ENCODE results near the gene TP63. TPM values are rescaled to one million over a fixed set of nuclear protein-coding genes. Genes with fewer than 3 reads are reported as not detected.

TP63 gene
- total RNA-seq, 2 donors from 2014 or later, result not detected

DNA sequence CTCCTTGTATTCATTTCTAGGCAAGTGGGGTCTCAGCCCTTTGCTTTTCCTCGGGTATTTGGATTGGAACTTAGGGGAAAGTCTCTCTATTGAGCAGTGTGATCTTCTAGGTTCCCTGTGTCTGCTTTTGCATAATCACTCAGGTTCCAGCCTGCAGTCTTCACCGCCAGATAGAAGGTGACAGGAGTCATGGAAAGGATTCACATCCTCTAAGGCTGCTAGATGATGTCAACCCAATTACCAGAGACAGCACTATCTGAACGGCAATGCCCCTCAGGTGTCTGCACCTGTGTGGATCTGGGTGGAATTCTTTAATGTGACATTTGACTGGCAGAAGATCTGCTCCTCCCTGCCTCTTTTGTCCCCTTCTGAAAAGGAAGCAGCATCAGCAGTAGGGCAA, 311.8 kb downstream of the TP63 start:
- Histone ChIP-seq H3K27ac (peak overlapping the region in 1 of 4 donors; percentile 80), H3K4me1 (peaks cover 21% of the 10 kb centered on the region), H3K27me3 (no peaks in the 10 kb centered on the region), H3K4me3 (no peak overlapping the region), H3K36me3 (replicated peaks in 1 of 2; ENCODE audit: insufficient read depth in 1 of 2, low read depth in 2 of 2) (no peaks in the 10 kb centered on the region), H3K9me3 (no peaks in the 10 kb centered on the region)
- intact Hi-C loops (cut with DNase I), result no loop called here
- 93% methylated on average over 3 of the region's 3 CpGs for WGBS, 2 donors
- TF ChIP-seq POLR2A (IDR thresholded peaks at IDR 0.05), result no peak
- TF ChIP-seq, protein P1, sequence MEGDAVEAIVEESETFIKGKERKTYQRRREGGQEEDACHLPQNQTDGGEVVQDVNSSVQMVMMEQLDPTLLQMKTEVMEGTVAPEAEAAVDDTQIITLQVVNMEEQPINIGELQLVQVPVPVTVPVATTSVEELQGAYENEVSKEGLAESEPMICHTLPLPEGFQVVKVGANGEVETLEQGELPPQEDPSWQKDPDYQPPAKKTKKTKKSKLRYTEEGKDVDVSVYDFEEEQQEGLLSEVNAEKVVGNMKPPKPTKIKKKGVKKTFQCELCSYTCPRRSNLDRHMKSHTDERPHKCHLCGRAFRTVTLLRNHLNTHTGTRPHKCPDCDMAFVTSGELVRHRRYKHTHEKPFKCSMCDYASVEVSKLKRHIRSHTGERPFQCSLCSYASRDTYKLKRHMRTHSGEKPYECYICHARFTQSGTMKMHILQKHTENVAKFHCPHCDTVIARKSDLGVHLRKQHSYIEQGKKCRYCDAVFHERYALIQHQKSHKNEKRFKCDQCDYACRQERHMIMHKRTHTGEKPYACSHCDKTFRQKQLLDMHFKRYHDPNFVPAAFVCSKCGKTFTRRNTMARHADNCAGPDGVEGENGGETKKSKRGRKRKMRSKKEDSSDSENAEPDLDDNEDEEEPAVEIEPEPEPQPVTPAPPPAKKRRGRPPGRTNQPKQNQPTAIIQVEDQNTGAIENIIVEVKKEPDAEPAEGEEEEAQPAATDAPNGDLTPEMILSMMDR (IDR thresholded peaks at IDR 0.05), result no peak
- DNase-seq (no peak), ATAC-seq (no peak)

DNA sequence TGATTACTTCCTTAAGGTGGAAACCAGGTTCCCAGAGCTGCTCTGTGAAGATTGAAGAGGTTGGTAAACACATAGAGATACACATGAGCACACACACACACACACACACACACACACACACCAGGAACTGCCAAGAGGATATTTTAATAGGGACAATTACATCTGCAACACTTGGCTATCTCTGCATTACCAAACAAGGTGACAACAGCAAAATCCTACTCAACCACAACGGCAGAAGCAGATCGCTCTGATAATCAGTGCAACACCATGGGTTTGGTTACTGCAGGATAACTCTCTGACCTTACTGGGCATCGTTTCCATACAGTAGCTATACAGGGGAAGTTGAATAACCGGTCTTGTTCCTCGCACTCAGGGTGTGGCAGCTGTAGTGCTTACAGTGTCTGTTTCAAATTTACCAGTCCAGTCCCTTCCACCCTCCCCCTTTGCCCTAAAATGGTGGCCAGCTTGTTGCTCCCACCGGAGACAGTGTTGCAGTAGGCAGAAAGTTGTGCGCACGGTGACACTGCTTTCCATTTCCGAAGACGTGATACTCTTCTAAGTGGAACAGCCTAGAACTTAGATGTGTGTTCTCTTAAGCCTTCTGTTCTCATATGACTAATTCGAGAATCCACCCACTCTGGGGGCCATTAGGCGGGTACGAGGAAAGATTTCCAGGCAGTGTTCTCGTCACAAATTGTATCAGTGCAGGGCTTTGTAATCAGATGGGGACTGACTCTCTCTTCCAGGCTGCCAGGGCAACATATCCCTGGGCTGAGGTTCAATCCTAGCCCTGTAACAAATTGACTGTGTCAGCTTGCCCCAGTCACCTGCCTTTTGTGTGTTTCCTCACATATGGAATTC, 313.3 kb downstream of the TP63 start:
- Histone ChIP-seq H3K4me1 (peaks cover 21% of the 10 kb centered on the region), H3K4me3 (no peak overlapping the region), H3K27me3 (no peaks in the 10 kb centered on the region), H3K27ac (no peak overlapping the region), H3K36me3 (replicated peaks in 1 of 2; ENCODE audit: insufficient read depth in 1 of 2, low read depth in 2 of 2) (no peaks in the 10 kb centered on the region), H3K9me3 (no peaks in the 10 kb centered on the region)
- intact Hi-C loops (cut with DNase I), result no loop called here
- TF ChIP-seq POLR2A (IDR thresholded peaks at IDR 0.05), result no peak
- TF ChIP-seq, protein P1 (IDR thresholded peaks at IDR 0.05), result no peak
- WGBS, 2 donors, result 76 to 88% methylated on average over 14 of the region's 14 CpGs
- ATAC-seq (no peak), DNase-seq (no peak)

DNA sequence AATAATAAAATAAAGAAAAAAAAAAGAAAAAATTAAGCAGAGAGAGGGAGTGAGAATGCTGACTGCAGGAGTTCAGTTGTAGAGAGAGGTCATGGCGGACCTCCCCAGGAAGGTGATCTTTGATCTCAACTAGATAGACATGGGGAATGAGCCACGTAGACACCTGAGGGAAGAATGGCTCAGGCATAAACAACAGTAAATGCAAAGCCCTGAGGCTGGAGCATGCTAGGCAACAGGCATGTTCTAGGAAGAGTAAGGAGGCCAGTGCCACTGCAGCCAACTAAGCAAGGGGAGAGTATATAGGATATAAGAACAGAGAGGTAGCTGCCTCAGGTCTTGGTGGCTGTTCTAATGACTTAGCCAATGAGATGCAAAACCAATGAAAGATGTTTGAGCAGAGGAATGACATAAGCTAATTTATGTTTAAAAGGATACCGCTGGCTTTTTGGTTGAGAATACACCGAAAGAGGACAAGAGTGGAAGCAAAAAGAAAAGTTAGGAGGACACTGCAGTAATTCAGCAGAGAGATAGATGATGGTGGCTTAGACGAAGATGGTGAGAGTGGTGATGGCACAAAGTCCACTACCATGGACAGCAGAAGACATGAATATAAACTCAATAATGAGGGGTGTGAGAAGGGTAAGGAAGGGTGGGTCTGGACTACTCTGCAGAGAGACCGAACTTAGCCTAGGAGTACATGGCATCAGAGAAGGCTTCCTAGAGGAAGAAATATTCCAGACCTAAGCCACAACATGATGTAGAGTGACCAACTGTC, 314.9 kb downstream of the TP63 start:
- intact Hi-C loops (cut with DNase I), result no loop called here

More for the DNA sequence above, 314.9 kb downstream of the TP63 start:
- no peak for TF ChIP-seq POLR2A (IDR thresholded peaks at IDR 0.05)
- TF ChIP-seq, protein P1 (IDR thresholded peaks at IDR 0.05), result no peak
- Histone ChIP-seq H3K27ac (no peak overlapping the region), H3K36me3 (replicated peaks in 1 of 2; ENCODE audit: insufficient read depth in 1 of 2, low read depth in 2 of 2) (no peaks in the 10 kb centered on the region), H3K27me3 (no peaks in the 10 kb centered on the region), H3K9me3 (no peaks in the 10 kb centered on the region), H3K4me3 (no peak overlapping the region), H3K4me1 (peaks cover 13% of the 10 kb centered on the region)
- WGBS, 2 donors, result 83 to 90% methylated on average over 6 of the region's 6 CpGs
- no peak for DNase-seq
- no peak for ATAC-seq

MicroRNAs encoded within 50 kb of the gene (microRNA counts, 767-probe panel; counts per million panel counts)
- microRNA hsa-miR-944, result 0 to 736 counts per million in 2 donors

Small RNA genes lying within 50 kb of the gene (microRNA-seq; reads per million reads assigned to microRNA genes)
- gene MIR944 (ENCODE audit: borderline number of aligned reads in 2 of 2, borderline replicate concordance in 2 of 2), result 0.45 to 0.47 reads per million in 2 donors

Small RNA genes lying within 50 kb of the gene (small RNA-seq; reads per million reads assigned to genes)
- gene AC078809.1 (not detected), gene MIR944 (not detected)

All from body of pancreas (tissue), 4 donors.